HepG2 (cell line): ENCODE measurements around the gene DLST. TPM values are rescaled to one million over a fixed set of nuclear protein-coding genes. Genes with fewer than 3 reads are reported as not detected.
A peak's percentile ranks its signal among the peaks of the same experiment; 100 is the strongest.

Experiments used
- AFF4 ChIP-seq: sonication (generic); formaldehyde crosslinking; IDR thresholded peaks from 2 replicates; pipeline ENCODE4 v1.4.0; 2020; ENCODE audit warnings: missing genetic modification reagents
- ATF7-NPFF ChIP-seq: sonication (generic); formaldehyde crosslinking; IDR thresholded peaks from 2 replicates; pipeline ENCODE4 v1.8.1; 2023; ENCODE audit warnings: mild to moderate bottlenecking, low read depth, missing genetic modification reagents, moderate library complexity
- ETV5 ChIP-seq: IDR thresholded peaks from 2 replicates; pipeline ENCODE4 v1.6.1; 2018; ENCODE audit warnings: missing biosample characterization, missing genetic modification reagents, inconsistent platforms, borderline replicate concordance
- FOXP1 ChIP-seq, 2 experiments: fragments of 450-650 bp in 1 of 2; IDR thresholded peaks; 2 replicates each; pipeline ENCODE4 v1.6.1; 2017 to 2018; ENCODE audit warnings: antibody characterized with exemption in 1 of 2
- GABPA ChIP-seq, 2 experiments: IDR thresholded peaks; 2 replicates each; pipeline ENCODE4 v1.6.1; 2011 to 2016; ENCODE audit warnings: low read depth in 2 of 2, low read length in 1 of 2, missing biosample characterization in 1 of 2, missing genetic modification characterization in 1 of 2
- HIC2 ChIP-seq: sonication (generic); formaldehyde crosslinking; IDR thresholded peaks from 2 replicates; pipeline ENCODE4 v1.9.0; 2022; ENCODE audit warnings: low read depth, missing genetic modification reagents
- HIVEP1 ChIP-seq: sonication (generic); formaldehyde crosslinking; IDR thresholded peaks from 2 replicates; pipeline ENCODE4 v1.4.0; 2020; ENCODE audit warnings: mild to moderate bottlenecking, missing genetic modification reagents
- PATZ1 ChIP-seq: sonication (generic); formaldehyde crosslinking; IDR thresholded peaks from 2 replicates; pipeline ENCODE4 v1.4.0; 2020; ENCODE audit warnings: missing genetic modification reagents
- PBX3 ChIP-seq: sonication (generic); formaldehyde crosslinking; IDR thresholded peaks from 2 replicates; pipeline ENCODE4 v1.8.1; 2023; ENCODE audit warnings: missing genetic modification reagents, inconsistent platforms, borderline replicate concordance
- PHF21A ChIP-seq: sonication (generic); formaldehyde crosslinking; IDR thresholded peaks from 2 replicates; pipeline ENCODE4 v1.5.0; 2020; ENCODE audit warnings: mild to moderate bottlenecking, missing genetic modification reagents
- SPEN ChIP-seq: sonication (generic); formaldehyde crosslinking; IDR thresholded peaks from 2 replicates; pipeline ENCODE4 v1.5.1; 2020; ENCODE audit warnings: low read depth, mild to moderate bottlenecking, missing genetic modification reagents
- ZBTB20 ChIP-seq: sonication (generic); formaldehyde crosslinking; IDR thresholded peaks from 2 replicates; pipeline ENCODE4 v1.8.1; 2023; ENCODE audit warnings: missing genetic modification reagents, low read depth, mild to moderate bottlenecking, borderline replicate concordance
- ZBTB7B ChIP-seq: sonication (generic); formaldehyde crosslinking; IDR thresholded peaks from 2 replicates; pipeline ENCODE4 v1.4.0; 2020; ENCODE audit warnings: missing genetic modification reagents
- ZFP82 ChIP-seq: sonication (generic); formaldehyde crosslinking; IDR thresholded peaks from 2 replicates; pipeline ENCODE4 v1.5.1; 2020; ENCODE audit warnings: mild to moderate bottlenecking, missing genetic modification reagents, borderline replicate concordance
- ZNF30 ChIP-seq: sonication (generic); formaldehyde crosslinking; IDR thresholded peaks from 2 replicates; pipeline ENCODE4 v1.5.0; 2020; ENCODE audit warnings: mild to moderate bottlenecking, missing genetic modification reagents
- ZNF496 ChIP-seq: sonication (generic); formaldehyde crosslinking; IDR thresholded peaks from 2 replicates; pipeline ENCODE4 v1.8.1; 2023; ENCODE audit warnings: mild to moderate bottlenecking, moderate library complexity, missing genetic modification reagents; ENCODE audit not compliant: insufficient replicate concordance
- ZNF678 ChIP-seq: sonication (generic); formaldehyde crosslinking; IDR thresholded peaks from 2 replicates; pipeline ENCODE4 v1.4.0; 2020; ENCODE audit warnings: mild to moderate bottlenecking, missing genetic modification reagents
- ZNF776 ChIP-seq: sonication (generic); formaldehyde crosslinking; IDR thresholded peaks from 2 replicates; pipeline ENCODE4 v1.4.0; 2020; ENCODE audit warnings: mild to moderate bottlenecking, missing genetic modification reagents
- ZNF891 ChIP-seq: sonication (generic); formaldehyde crosslinking; IDR thresholded peaks from 2 replicates; pipeline ENCODE4 v1.5.0; 2020; ENCODE audit warnings: mild to moderate bottlenecking, missing genetic modification reagents
- ZSCAN30 ChIP-seq: sonication (generic); formaldehyde crosslinking; IDR thresholded peaks from 2 replicates; pipeline ENCODE4 v1.5.0; 2020; ENCODE audit warnings: mild to moderate bottlenecking, missing genetic modification reagents
- polyA plus RNA-seq, 8 experiments: library from polyadenylated mRNA; depleted of rRNA in 3 of 8; stranded (reverse) in 7 of 8; unstranded in 1 of 8; fragments of >200 nt; fragmentation: Illumina TruSeq in 4 of 8; extraction: Trizol in 4 of 8; gene quantifications; 2 replicates each; pipeline versions ENCODE4 v1.2.1 to v1.2.3, GENCODE V29; 2011 to 2016; ENCODE audit warnings: low read depth in 4 of 8, missing spikeins in 1 of 8, mixed read lengths in 1 of 8; ENCODE audit not compliant: insufficient read depth in 1 of 8
- total RNA-seq, 5 experiments: library from RNA; depleted of rRNA; stranded (reverse); fragments of >200 nt; fragmentation: Illumina TruSeq; extraction: Trizol; gene quantifications; 2 replicates each; pipeline ENCODE4 v1.2.3, GENCODE V29; 2016; ENCODE audit warnings: low read depth in 1 of 5

Gene DLST
- total and polyA plus RNA-seq, 2 of the 13 experiments (the other 11 are each of a cell fraction or from before 2014, with no cell fraction given), result 56.5 to 94.3 TPM

GRCh38 chr14:74951443-74952179, 69.9 kb downstream of the DLST start (continued):
- TF ChIP-seq AFF4 (CRISPR knock-in tag), result no peak
- TF ChIP-seq HIC2 (CRISPR knock-in tag), result peak; percentile 40; the same call in 1 of the 2 replicates
- no peak for TF ChIP-seq GABPA (IDR thresholded peaks at IDR 0.05; ENCODE audit: low read depth, low read length)
- TF ChIP-seq GABPA (CRISPR knock-in tag; IDR thresholded peaks at IDR 0.05; ENCODE audit: low read depth), result peak; percentile 79
- peak; percentile 68; the same call in 1 of the 2 replicates for TF ChIP-seq ATF7-NPFF (CRISPR knock-in tag)
- no peak for TF ChIP-seq ZNF776 (CRISPR knock-in tag)
- TF ChIP-seq ZNF678 (CRISPR knock-in tag), result no peak
- TF ChIP-seq PHF21A (CRISPR knock-in tag), result peak; percentile 49
- TF ChIP-seq ZFP82 (CRISPR knock-in tag), result 0 out of 2 replicates have a peak, but pooled peaks have one; percentile 87
- no peak for TF ChIP-seq ZSCAN30 (CRISPR knock-in tag)
- TF ChIP-seq ZNF496 (CRISPR knock-in tag), result no peak
- TF ChIP-seq HIVEP1, result peak; percentile 69; the same call in 1 of the 2 replicates
- TF ChIP-seq ZBTB7B (CRISPR knock-in tag), result peak; percentile 85
- TF ChIP-seq ETV5 (CRISPR knock-in tag), result peak; percentile 83; the same call in 1 of the 2 replicates
- TF ChIP-seq ZNF891 (CRISPR knock-in tag), result 0 out of 2 replicates have a peak, but pooled peaks have one; percentile 48
- peak; percentile 27; the same call in 1 of the 2 replicates for TF ChIP-seq SPEN (CRISPR knock-in tag)
- no peak for TF ChIP-seq PBX3 (CRISPR knock-in tag)
- TF ChIP-seq ZNF30 (CRISPR knock-in tag), result no peak
- TF ChIP-seq ZBTB20 (CRISPR knock-in tag), result no peak
- peak; percentile 88 for TF ChIP-seq PATZ1
- no peak for TF ChIP-seq FOXP1 (IDR thresholded peaks at IDR 0.05)
- 0 out of 2 replicates have a peak, but pooled peaks have one; percentile 19 for TF ChIP-seq FOXP1 (CRISPR knock-in tag; IDR thresholded peaks at IDR 0.05)
